HepG2 (cell line): Measurements from ENCODE around the gene PLEKHA8. TPM values are rescaled to one million over a fixed set of nuclear protein-coding genes. Genes with fewer than 3 reads are reported as not detected.

Experiments
- KDM4B ChIP-seq: sonication (generic); formaldehyde crosslinking; IDR thresholded peaks from 2 replicates; pipeline ENCODE4 v1.4.0; 2020; ENCODE audit warnings: missing genetic modification reagents
- MNT ChIP-seq: fragments of 450-650 bp; IDR thresholded peaks from 2 replicates; pipeline ENCODE4 v1.6.1; 2016
- NFKBIZ ChIP-seq: IDR thresholded peaks from 2 replicates; pipeline ENCODE4 v1.6.1; 2018; ENCODE audit warnings: missing genetic modification reagents, missing compliant biosample characterization
- NR0B2 ChIP-seq: sonication (generic); formaldehyde crosslinking; IDR thresholded peaks from 2 replicates; pipeline ENCODE4 v1.4.0; 2020; ENCODE audit warnings: mild to moderate bottlenecking, missing genetic modification reagents
- NR2C2 ChIP-seq: sonication (generic); formaldehyde crosslinking; IDR thresholded peaks from 2 replicates; pipeline ENCODE4 v1.4.0; 2020; ENCODE audit warnings: missing genetic modification reagents, mild to moderate bottlenecking, moderate library complexity, borderline replicate concordance
- PAX8 ChIP-seq: sonication (generic); formaldehyde crosslinking; IDR thresholded peaks from 2 replicates; pipeline ENCODE4 v1.8.0; 2022; ENCODE audit warnings: mild to moderate bottlenecking, missing genetic modification reagents, borderline replicate concordance
- RARG ChIP-seq: sonication (generic); formaldehyde crosslinking; IDR thresholded peaks from 2 replicates; pipeline ENCODE4 v1.4.0; 2020; ENCODE audit warnings: low read depth, mild to moderate bottlenecking, missing genetic modification reagents
- SALL1 ChIP-seq: sonication (generic); formaldehyde crosslinking; IDR thresholded peaks from 2 replicates; pipeline ENCODE4 v1.8.0; 2022; ENCODE audit warnings: mild to moderate bottlenecking, missing genetic modification reagents
- ZFY ChIP-seq: sonication (generic); formaldehyde crosslinking; IDR thresholded peaks from 2 replicates; pipeline ENCODE4 v1.4.0; 2020; ENCODE audit warnings: missing genetic modification reagents
- ZMYM3 ChIP-seq: sonication (generic); formaldehyde crosslinking; IDR thresholded peaks from 2 replicates; pipeline ENCODE4 v1.5.1; 2020; ENCODE audit warnings: mild to moderate bottlenecking, missing genetic modification reagents
- ZNF343 ChIP-seq: sonication (generic); formaldehyde crosslinking; IDR thresholded peaks from 2 replicates; pipeline ENCODE4 v1.4.0; 2020; ENCODE audit warnings: mild to moderate bottlenecking, missing genetic modification reagents
- ZNF614 ChIP-seq: IDR thresholded peaks from 2 replicates; pipeline ENCODE4 v1.6.1; 2018; ENCODE audit warnings: missing biosample characterization, missing genetic modification reagents, inconsistent platforms, borderline replicate concordance
- ZNF615 ChIP-seq: sonication (generic); formaldehyde crosslinking; IDR thresholded peaks from 2 replicates; pipeline ENCODE4 v1.5.0; 2020; ENCODE audit warnings: mild to moderate bottlenecking, missing genetic modification reagents, borderline replicate concordance
- ZNF652 ChIP-seq: IDR thresholded peaks from 2 replicates; pipeline ENCODE4 v1.6.1; 2016; ENCODE audit warnings: low read depth, borderline replicate concordance
- polyA plus RNA-seq, 8 experiments: library from polyadenylated mRNA; depleted of rRNA in 3 of 8; stranded (reverse) in 7 of 8; unstranded in 1 of 8; fragments of >200 nt; fragmentation: Illumina TruSeq in 4 of 8; extraction: Trizol in 4 of 8; gene quantifications; 2 replicates each; pipeline versions ENCODE4 v1.2.1 to v1.2.3, GENCODE V29; 2011 to 2016; ENCODE audit warnings: low read depth in 4 of 8, missing spikeins in 1 of 8, mixed read lengths in 1 of 8; ENCODE audit not compliant: insufficient read depth in 1 of 8
- total RNA-seq, 5 experiments: library from RNA; depleted of rRNA; stranded (reverse); fragments of >200 nt; fragmentation: Illumina TruSeq; extraction: Trizol; gene quantifications; 2 replicates each; pipeline ENCODE4 v1.2.3, GENCODE V29; 2016; ENCODE audit warnings: low read depth in 1 of 5
- TF ChIP-seq, protein P1 (sequence below): sonication (generic); formaldehyde crosslinking; IDR thresholded peaks from 2 replicates; pipeline ENCODE4 v1.8.1; 2023; ENCODE audit warnings: mild to moderate bottlenecking, missing genetic modification reagents
- TF ChIP-seq, protein P2 (sequence below): sonication (generic); formaldehyde crosslinking; IDR thresholded peaks from 2 replicates; pipeline ENCODE4 v1.4.0; 2020; ENCODE audit warnings: missing genetic modification reagents, borderline replicate concordance
- TF ChIP-seq, protein P3 (sequence below): sonication (generic); formaldehyde crosslinking; IDR thresholded peaks from 2 replicates; pipeline ENCODE4 v1.5.0; 2020; ENCODE audit warnings: mild to moderate bottlenecking, missing genetic modification reagents, borderline replicate concordance

Gene PLEKHA8
- total and polyA plus RNA-seq, 2 of the 13 experiments (the other 11 are each of a cell fraction or from before 2014, with no cell fraction given), result 12.5 to 26.4 TPM

- TF ChIP-seq NR0B2 (CRISPR knock-in tag) (no peak), ZNF614 (CRISPR knock-in tag) (no peak), ZMYM3 (CRISPR knock-in tag) (peak; percentile 35; the same call in 1 of the 2 replicates), RARG (CRISPR knock-in tag) (no peak), NR2C2 (CRISPR knock-in tag) (peak; percentile 28; the same call in 1 of the 2 replicates), ZNF652 (CRISPR knock-in tag) (no peak), NFKBIZ (no peak), ZFY (CRISPR knock-in tag) (peak; percentile 62), PAX8 (CRISPR knock-in tag) (peak; percentile 63; the same call in 1 of the 2 replicates), KDM4B (CRISPR knock-in tag) (no peak), SALL1 (CRISPR knock-in tag) (peak; percentile 31; the same call in 1 of the 2 replicates), MNT (peak; percentile 18; the same call in 1 of the 2 replicates), ZNF343 (CRISPR knock-in tag) (no peak), ZNF615 (CRISPR knock-in tag) (no peak)
- TF ChIP-seq, protein P1, sequence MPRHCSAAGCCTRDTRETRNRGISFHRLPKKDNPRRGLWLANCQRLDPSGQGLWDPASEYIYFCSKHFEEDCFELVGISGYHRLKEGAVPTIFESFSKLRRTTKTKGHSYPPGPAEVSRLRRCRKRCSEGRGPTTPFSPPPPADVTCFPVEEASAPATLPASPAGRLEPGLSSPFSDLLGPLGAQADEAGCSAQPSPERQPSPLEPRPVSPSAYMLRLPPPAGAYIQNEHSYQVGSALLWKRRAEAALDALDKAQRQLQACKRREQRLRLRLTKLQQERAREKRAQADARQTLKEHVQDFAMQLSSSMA (CRISPR knock-in tag), result no peak
- TF ChIP-seq, protein P2, sequence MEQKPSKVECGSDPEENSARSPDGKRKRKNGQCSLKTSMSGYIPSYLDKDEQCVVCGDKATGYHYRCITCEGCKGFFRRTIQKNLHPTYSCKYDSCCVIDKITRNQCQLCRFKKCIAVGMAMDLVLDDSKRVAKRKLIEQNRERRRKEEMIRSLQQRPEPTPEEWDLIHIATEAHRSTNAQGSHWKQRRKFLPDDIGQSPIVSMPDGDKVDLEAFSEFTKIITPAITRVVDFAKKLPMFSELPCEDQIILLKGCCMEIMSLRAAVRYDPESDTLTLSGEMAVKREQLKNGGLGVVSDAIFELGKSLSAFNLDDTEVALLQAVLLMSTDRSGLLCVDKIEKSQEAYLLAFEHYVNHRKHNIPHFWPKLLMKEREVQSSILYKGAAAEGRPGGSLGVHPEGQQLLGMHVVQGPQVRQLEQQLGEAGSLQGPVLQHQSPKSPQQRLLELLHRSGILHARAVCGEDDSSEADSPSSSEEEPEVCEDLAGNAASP (CRISPR knock-in tag), result no peak
- TF ChIP-seq, protein P3, sequence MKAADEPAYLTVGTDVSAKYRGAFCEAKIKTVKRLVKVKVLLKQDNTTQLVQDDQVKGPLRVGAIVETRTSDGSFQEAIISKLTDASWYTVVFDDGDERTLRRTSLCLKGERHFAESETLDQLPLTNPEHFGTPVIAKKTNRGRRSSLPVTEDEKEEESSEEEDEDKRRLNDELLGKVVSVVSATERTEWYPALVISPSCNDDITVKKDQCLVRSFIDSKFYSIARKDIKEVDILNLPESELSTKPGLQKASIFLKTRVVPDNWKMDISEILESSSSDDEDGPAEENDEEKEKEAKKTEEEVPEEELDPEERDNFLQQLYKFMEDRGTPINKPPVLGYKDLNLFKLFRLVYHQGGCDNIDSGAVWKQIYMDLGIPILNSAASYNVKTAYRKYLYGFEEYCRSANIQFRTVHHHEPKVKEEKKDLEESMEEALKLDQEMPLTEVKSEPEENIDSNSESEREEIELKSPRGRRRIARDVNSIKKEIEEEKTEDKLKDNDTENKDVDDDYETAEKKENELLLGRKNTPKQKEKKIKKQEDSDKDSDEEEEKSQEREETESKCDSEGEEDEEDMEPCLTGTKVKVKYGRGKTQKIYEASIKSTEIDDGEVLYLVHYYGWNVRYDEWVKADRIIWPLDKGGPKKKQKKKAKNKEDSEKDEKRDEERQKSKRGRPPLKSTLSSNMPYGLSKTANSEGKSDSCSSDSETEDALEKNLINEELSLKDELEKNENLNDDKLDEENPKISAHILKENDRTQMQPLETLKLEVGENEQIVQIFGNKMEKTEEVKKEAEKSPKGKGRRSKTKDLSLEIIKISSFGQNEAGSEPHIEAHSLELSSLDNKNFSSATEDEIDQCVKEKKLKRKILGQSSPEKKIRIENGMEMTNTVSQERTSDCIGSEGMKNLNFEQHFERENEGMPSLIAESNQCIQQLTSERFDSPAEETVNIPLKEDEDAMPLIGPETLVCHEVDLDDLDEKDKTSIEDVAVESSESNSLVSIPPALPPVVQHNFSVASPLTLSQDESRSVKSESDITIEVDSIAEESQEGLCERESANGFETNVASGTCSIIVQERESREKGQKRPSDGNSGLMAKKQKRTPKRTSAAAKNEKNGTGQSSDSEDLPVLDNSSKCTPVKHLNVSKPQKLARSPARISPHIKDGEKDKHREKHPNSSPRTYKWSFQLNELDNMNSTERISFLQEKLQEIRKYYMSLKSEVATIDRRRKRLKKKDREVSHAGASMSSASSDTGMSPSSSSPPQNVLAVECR, result no peak; the same call in 1 of the 2 replicates
These were observed 39.6 kb upstream of the PLEKHA8 start (continued) for GRCh38 chr7:29988424-29989256.
